AG04450 (cell line): ENCODE measurements around the gene KCNF1. TPM values are rescaled to one million over a fixed set of nuclear protein-coding genes. Genes with fewer than 3 reads are reported as not detected.

Experiments used
- CTCF ChIA-PET: fragments of 300-600, 350-600 bp; formaldehyde crosslinking; extraction: SDS; loops from one replicate; lab custom pipeline; 2022; ENCODE audit warnings: antibody characterized with exemption, inconsistent platforms; lab: Charles Lee
- POLR2A ChIA-PET: fragments of 350-600 bp; formaldehyde crosslinking; extraction: SDS; loops from one replicate; lab custom pipeline; 2021; ENCODE audit warnings: antibody characterized with exemption, inconsistent platforms; lab: Yijun Ruan, JAX
- DNase-seq: peaks from one replicate; pipeline ENCODE4 v3.0.0-alpha.2; 2011; ENCODE audit warnings: low read depth, low spot score
- H3K27ac ChIP-seq: one replicate; pipeline ENCODE4 v1.5.1; 2012; ENCODE audit warnings: low read depth, low read length, control low read depth
- H3K27me3 ChIP-seq: one replicate; pipeline ENCODE4 v1.6.0; 2012; ENCODE audit warnings: low read length; ENCODE audit not compliant: control insufficient read depth, insufficient read depth
- H3K4me3 ChIP-seq: 2 replicates; pipeline ENCODE4 v1.5.1; 2011; ENCODE audit warnings: mild to moderate bottlenecking, low read depth, low read length, control low read depth
- H3K9me3 ChIP-seq: 2 replicates; pipeline ENCODE4 v1.5.1; 2012; ENCODE audit warnings: low read length; ENCODE audit not compliant: control insufficient read depth, insufficient read depth
- polyA plus RNA-seq: library from polyadenylated mRNA; depleted of rRNA; stranded (reverse); fragments of >200 nt; gene quantifications from 2 replicates; pipeline ENCODE4 v1.2.3, GENCODE V29; 2011
- TF ChIP-seq, protein P1 (sequence below): IDR thresholded peaks from 2 replicates; pipeline ENCODE4 v1.5.1; 2011; ENCODE audit warnings: low read depth, low read length, control low read depth, inconsistent platforms

The KCNF1 gene
- polyA plus RNA-seq, 1 experiment, result 1.0 TPM

DNA sequence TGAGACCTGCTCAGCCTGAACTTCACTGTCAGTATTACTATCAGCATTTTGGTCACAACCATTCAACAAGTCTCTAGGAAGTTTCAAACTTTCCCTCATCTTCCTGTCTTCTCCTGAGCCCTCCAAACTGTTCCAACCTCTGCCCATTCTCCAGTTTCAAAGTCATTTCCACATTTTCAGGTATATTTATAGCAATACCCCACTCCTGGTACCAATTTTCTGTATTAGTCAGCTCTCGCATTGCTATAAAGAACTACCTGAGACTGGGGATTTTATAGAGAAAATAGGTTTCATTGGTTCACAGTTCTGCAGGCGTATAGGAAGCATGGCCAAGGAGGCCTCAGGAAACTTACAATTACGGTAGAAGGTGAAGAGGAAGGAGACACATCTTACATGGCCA, 27.3 kb downstream of the KCNF1 start:
- CTCF ChIA-PET, result no interaction called here
- Histone ChIP-seq H3K27me3 (no peaks in the 10 kb centered on the region), H3K9me3 (peaks cover 8% of the 10 kb centered on the region), H3K27ac (no peak overlapping the region), H3K4me3 (no peak overlapping the region)
- POLR2A ChIA-PET, result no interaction called here
- DNase-seq, result no peak
- TF ChIP-seq, protein P1, sequence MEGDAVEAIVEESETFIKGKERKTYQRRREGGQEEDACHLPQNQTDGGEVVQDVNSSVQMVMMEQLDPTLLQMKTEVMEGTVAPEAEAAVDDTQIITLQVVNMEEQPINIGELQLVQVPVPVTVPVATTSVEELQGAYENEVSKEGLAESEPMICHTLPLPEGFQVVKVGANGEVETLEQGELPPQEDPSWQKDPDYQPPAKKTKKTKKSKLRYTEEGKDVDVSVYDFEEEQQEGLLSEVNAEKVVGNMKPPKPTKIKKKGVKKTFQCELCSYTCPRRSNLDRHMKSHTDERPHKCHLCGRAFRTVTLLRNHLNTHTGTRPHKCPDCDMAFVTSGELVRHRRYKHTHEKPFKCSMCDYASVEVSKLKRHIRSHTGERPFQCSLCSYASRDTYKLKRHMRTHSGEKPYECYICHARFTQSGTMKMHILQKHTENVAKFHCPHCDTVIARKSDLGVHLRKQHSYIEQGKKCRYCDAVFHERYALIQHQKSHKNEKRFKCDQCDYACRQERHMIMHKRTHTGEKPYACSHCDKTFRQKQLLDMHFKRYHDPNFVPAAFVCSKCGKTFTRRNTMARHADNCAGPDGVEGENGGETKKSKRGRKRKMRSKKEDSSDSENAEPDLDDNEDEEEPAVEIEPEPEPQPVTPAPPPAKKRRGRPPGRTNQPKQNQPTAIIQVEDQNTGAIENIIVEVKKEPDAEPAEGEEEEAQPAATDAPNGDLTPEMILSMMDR, result no peak

DNA sequence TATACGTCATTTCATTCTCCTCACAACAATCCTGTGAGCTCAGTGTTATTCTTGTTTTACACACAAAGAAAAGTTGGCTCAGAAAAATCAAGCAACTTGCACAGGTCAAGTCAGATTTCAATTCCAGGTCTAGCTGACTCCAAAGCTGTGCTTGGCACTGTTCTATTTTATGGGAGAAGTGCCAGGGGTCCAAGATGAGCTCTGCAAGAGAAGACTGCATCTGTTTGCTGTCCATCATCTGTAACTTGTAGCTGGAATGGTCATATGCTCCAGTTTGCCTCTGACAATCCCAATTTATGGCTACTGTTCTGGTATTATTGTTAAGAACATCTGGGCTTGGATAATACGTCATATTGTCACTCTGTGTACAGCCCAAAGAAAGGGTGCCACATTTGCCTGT, 28.9 kb downstream of the KCNF1 start:
- ChIA-PET CTCF (no interaction called here), POLR2A (interaction anchor here (1.7 kb wide), 1 partner anchor 10 kb away, joined by 3 read pairs; no protein-coding TSS in a partner anchor)
- Histone ChIP-seq H3K9me3 (peaks cover 8% of the 10 kb centered on the region), H3K27ac (no peak overlapping the region), H3K4me3 (no peak overlapping the region), H3K27me3 (no peaks in the 10 kb centered on the region)
- DNase-seq, result no peak
- TF ChIP-seq, protein P1, result no peak

DNA sequence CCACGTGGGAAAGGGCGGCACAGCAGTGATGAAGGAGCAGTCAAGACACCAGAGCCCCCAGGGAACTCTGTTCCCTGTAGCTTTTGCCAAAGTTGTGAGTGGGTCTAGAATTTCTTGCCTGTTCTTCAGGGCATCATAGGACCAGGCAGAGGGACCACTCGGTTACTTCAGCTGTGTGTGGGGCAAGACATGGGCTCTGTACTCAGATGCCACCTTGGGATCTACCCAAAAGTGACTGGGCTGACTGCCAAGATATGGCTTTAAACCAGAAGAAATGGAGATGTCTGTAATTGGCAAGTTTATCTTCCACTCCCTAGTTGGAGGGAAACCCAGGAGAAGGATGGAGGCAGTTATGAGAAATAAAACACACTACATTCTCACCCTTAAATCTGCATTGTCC, 29.6 kb downstream of the KCNF1 start:
- CTCF ChIA-PET, result no interaction called here
- TF ChIP-seq, protein P1, result no peak
- POLR2A ChIA-PET, result no interaction called here
- DNase-seq, result no peak
- Histone ChIP-seq H3K27ac (no peak overlapping the region), H3K9me3 (peaks cover 8% of the 10 kb centered on the region), H3K27me3 (no peaks in the 10 kb centered on the region), H3K4me3 (no peak overlapping the region)

DNA sequence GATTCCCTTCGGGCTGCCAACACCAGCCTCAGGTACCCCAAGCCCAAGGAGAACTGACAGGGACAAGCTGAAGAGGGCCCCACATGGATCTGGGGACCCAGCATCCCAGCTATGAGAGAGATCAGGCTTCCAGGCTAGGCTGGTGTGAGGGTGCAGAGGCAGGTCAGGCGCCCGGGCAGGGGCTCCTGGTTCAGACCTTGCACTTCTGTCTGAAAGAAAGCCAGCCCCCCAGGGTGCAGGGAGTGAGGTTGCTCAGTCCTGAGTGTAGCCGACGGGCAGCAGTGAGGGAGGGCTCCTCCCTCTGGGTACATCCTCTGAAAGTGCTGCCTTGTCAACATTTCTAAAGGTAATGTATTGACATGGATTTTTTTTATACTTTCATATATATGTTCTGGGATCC, 33.1 kb downstream of the KCNF1 start:
- no peak overlapping the region for H3K4me3 ChIP-seq
- TF ChIP-seq, protein P1, result no peak
- POLR2A ChIA-PET, result no interaction called here
- no peak for DNase-seq
- CTCF ChIA-PET, result no interaction called here
- no peaks in the 10 kb centered on the region; the same call in 1 of the 2 replicates for H3K9me3 ChIP-seq
- no peak overlapping the region for H3K27ac ChIP-seq
- no peaks in the 10 kb centered on the region for H3K27me3 ChIP-seq

DNA sequence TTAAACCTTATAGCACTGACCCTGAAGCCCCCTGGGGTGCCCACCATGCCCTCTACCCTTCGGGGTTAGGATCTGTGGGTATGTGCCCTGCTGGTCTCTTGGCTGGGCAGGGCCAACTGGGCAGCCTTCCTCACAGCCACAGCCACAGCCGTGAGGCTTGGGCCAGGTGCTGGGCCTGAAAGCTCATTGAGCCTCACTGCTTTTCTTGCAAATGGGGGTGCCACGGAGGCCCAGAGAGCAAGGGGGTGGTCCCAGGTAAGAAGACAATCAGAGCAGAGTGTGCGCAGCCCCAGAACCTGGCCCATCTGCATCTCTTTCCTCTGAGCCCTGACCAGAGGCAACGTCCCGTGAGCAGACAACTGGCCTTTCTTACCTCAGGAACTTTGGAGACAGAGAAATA, 34.7 kb downstream of the KCNF1 start:
- Histone ChIP-seq H3K27ac (no peak overlapping the region), H3K27me3 (no peaks in the 10 kb centered on the region), H3K9me3 (no peaks in the 10 kb centered on the region; the same call in 1 of the 2 replicates), H3K4me3 (no peak overlapping the region)
- no peak for DNase-seq
- POLR2A ChIA-PET, result no interaction called here
- TF ChIP-seq, protein P1, result no peak
- CTCF ChIA-PET, result interaction anchor here (1.4 kb wide), 1 partner anchor 111 kb away, joined by 4 read pairs; no protein-coding TSS in a partner anchor
